Right lobe of liver (tissue), 4 donors: ENCODE results near the gene TEPSIN.

Experiments used
- CTCF ChIP-seq, 4 donors: fragments of 200-600 bp in 3 of 4; fragments of 450-650 bp in 1 of 4; IDR thresholded peaks; one replicate each; pipeline versions ENCODE4 v1.5.1 to v1.8.0; 2016 to 2022; ENCODE audit warnings: antibody characterized with exemption in 4 of 4, mild to moderate bottlenecking in 2 of 4
- POLR2A ChIP-seq: fragments of 450-650 bp; IDR thresholded peaks from one replicate; pipeline ENCODE4 v1.6.1; 2017; ENCODE audit warnings: antibody characterized with exemption, mild to moderate bottlenecking
- donor health status: DM: no; HTN: no; CAD: no.
- donor health status: DM: no; HTN: no; CAD: no.
- donor health status: DM: no; HTN: yes; CAD: no.

GRCh38 chr17:81221842-81222619 is 16.8 kb downstream of the TEPSIN start:
- TF ChIP-seq CTCF (IDR thresholded peaks at IDR 0.05) (no peak), POLR2A (no peak)
